Adrenal gland (tissue), 5 donors: ENCODE results near the gene CAMTA1.

Experiments
- POLR2A ChIP-seq, 2 donors: fragments of 450-650 bp; IDR thresholded peaks; one replicate each; pipeline ENCODE4 v1.6.1; 2017; ENCODE audit warnings: antibody characterized with exemption in 2 of 2, mild to moderate bottlenecking in 2 of 2, moderate library complexity in 1 of 2
- TF ChIP-seq, protein P1 (sequence below), 6 experiments: fragments of 450-650 bp in 4 of 6; fragments of 200-600 bp in 2 of 6; sonication (generic) in 1 of 6; IDR thresholded peaks; 1 replicate in 5 of 6; 2 replicates in 1 of 6; pipeline versions ENCODE4 v1.5.1 to v1.8.0; 2016 to 2021; ENCODE audit warnings: antibody characterized with exemption in 6 of 6, mild to moderate bottlenecking in 2 of 6, moderate library complexity in 1 of 6
- donor health status: DM: no; HTN: no; CAD: no.

- TF ChIP-seq, protein P1, sequence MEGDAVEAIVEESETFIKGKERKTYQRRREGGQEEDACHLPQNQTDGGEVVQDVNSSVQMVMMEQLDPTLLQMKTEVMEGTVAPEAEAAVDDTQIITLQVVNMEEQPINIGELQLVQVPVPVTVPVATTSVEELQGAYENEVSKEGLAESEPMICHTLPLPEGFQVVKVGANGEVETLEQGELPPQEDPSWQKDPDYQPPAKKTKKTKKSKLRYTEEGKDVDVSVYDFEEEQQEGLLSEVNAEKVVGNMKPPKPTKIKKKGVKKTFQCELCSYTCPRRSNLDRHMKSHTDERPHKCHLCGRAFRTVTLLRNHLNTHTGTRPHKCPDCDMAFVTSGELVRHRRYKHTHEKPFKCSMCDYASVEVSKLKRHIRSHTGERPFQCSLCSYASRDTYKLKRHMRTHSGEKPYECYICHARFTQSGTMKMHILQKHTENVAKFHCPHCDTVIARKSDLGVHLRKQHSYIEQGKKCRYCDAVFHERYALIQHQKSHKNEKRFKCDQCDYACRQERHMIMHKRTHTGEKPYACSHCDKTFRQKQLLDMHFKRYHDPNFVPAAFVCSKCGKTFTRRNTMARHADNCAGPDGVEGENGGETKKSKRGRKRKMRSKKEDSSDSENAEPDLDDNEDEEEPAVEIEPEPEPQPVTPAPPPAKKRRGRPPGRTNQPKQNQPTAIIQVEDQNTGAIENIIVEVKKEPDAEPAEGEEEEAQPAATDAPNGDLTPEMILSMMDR (IDR thresholded peaks at IDR 0.05), result no peak
- TF ChIP-seq POLR2A (IDR thresholded peaks at IDR 0.05), result no peak
Observed at GRCh38 chr1:7085521-7085920, 300.3 kb downstream of the CAMTA1 start.
